Brain microvascular endothelial cell (primary cell): Measurements from ENCODE around the gene COL4A6.

Experiments used
- DNase-seq: peaks from one replicate; pipeline ENCODE4 v3.0.0-alpha.2; 2020
- H3K27ac ChIP-seq: fragments of 250-450 bp; sonication (Bioruptor Pico); 2 replicates; pipeline ENCODE4 v1.5.1; 2020; ENCODE audit warnings: mild to moderate bottlenecking, moderate library complexity
- H3K27me3 ChIP-seq: fragments of 250-450 bp; sonication (Bioruptor Pico); replicated peaks from 2 replicates; pipeline ENCODE4 v1.5.1; 2020; ENCODE audit warnings: mild to moderate bottlenecking
- H3K36me3 ChIP-seq: fragments of 250-450 bp; sonication (Bioruptor Pico); replicated peaks from 2 replicates; pipeline ENCODE4 v1.5.1; 2020; ENCODE audit warnings: mild to moderate bottlenecking
- H3K4me3 ChIP-seq: 2 replicates; pipeline ENCODE4 v1.5.1; 2011; ENCODE audit warnings: low read depth, mild to moderate bottlenecking, control low read depth, low read length, moderate library complexity
- CTCF ChIP-seq: IDR thresholded peaks from 2 replicates; pipeline ENCODE4 v1.5.1; 2011; ENCODE audit warnings: low read depth, mild to moderate bottlenecking, moderate library complexity, low read length, control low read depth, inconsistent platforms; ENCODE audit errors: missing control alignments
- in situ Hi-C: cut with HindIII; loops from 2 replicates; pipeline ENCODE4 v1.10.0; 2017; ENCODE audit warnings: low sequenced_read_pairs, low pct_ligation_motif_present

The COL4A6 gene

GRCh38 chrX:108359806-108360602, 78.2 kb downstream of the COL4A6 start:
- in situ Hi-C loops, result no loop called here
- no peak for TF ChIP-seq CTCF
- DNase-seq, result no peak

GRCh38 chrX:108353452-108353851, 84.8 kb downstream of the COL4A6 start:
- H3K27ac ChIP-seq, result no peak overlapping the region
- no peak for TF ChIP-seq CTCF
- no peaks in the 10 kb centered on the region for H3K27me3 ChIP-seq
- no peak overlapping the region for H3K4me3 ChIP-seq
- in situ Hi-C loops, result no loop called here
- DNase-seq, result no peak
- H3K36me3 ChIP-seq, result no peaks in the 10 kb centered on the region

More at GRCh38 chrX:108359806-108360602, 78.2 kb downstream of the COL4A6 start:
- H3K4me3 ChIP-seq, result no peak overlapping the region
- H3K27me3 ChIP-seq, result no peaks in the 10 kb centered on the region
- no peaks in the 10 kb centered on the region for H3K36me3 ChIP-seq
- peak overlapping the region; percentile 9 for H3K27ac ChIP-seq

GRCh38 chrX:108349210-108349609, 89.0 kb downstream of the COL4A6 start:
- no peak overlapping the region for H3K4me3 ChIP-seq
- in situ Hi-C loops, result no loop called here
- H3K36me3 ChIP-seq, result no peaks in the 10 kb centered on the region
- no peak for DNase-seq
- no peaks in the 10 kb centered on the region for H3K27me3 ChIP-seq
- TF ChIP-seq CTCF, result no peak
- H3K27ac ChIP-seq, result no peak overlapping the region

GRCh38 chrX:108348525-108348924, 89.7 kb downstream of the COL4A6 start:
- Histone ChIP-seq H3K4me3 (no peak overlapping the region), H3K36me3 (no peaks in the 10 kb centered on the region), H3K27ac (no peak overlapping the region), H3K27me3 (no peaks in the 10 kb centered on the region)
- in situ Hi-C loops, result no loop called here
- no peak for TF ChIP-seq CTCF
- DNase-seq, result no peak

- no peaks in the 10 kb centered on the region for H3K36me3 ChIP-seq
- DNase-seq, result no peak
- H3K4me3 ChIP-seq, result no peak overlapping the region
- no peaks in the 10 kb centered on the region for H3K27me3 ChIP-seq
- no peak overlapping the region for H3K27ac ChIP-seq
- in situ Hi-C loops, result no loop called here
- no peak for TF ChIP-seq CTCF
Measured at GRCh38 chrX:108347800-108348199, 90.4 kb downstream of the COL4A6 start.

GRCh38 chrX:108344216-108344615, 94.0 kb downstream of the COL4A6 start:
- no peaks in the 10 kb centered on the region for H3K27me3 ChIP-seq
- H3K36me3 ChIP-seq, result no peaks in the 10 kb centered on the region
- TF ChIP-seq CTCF, result no peak
- no peak for DNase-seq
- H3K4me3 ChIP-seq, result no peak overlapping the region
- no peak overlapping the region for H3K27ac ChIP-seq
- in situ Hi-C loops, result no loop called here
